GM18502 (cell line): ENCODE results near the gene PLCH2.
"Not testable (repeated sequence)": the region's sequence is repeated elsewhere in the genome, so short reads cannot be mapped to it uniquely, and the experiment has no call there.

ENCODE experiments used
- ATAC-seq: cut with Tn5 transposase; IDR thresholded peaks from one replicate; pipeline ENCODE4 v1.9.1; 2021; ENCODE audit warnings: mild to moderate bottlenecking; ENCODE audit not compliant: unreplicated experiment, poor library complexity

The PLCH2 gene

GRCh38 chr1:2439369-2439768 lies 36.7 kb upstream of the PLCH2 start:
- no peak for ATAC-seq

GRCh38 chr1:2440346-2440745 lies 35.7 kb upstream of the PLCH2 start:
- not testable (repeated sequence) for ATAC-seq

GRCh38 chr1:2441746-2442145 lies 34.3 kb upstream of the PLCH2 start:
- no peak for ATAC-seq

- no peak for ATAC-seq
Observed at GRCh38 chr1:2442661-2443060, 33.4 kb upstream of the PLCH2 start.

GRCh38 chr1:2443277-2444137 lies 32.6 kb upstream of the PLCH2 start:
- ATAC-seq = no peak

- no peak for ATAC-seq
Observed at GRCh38 chr1:2444138-2444591, 31.9 kb upstream of the PLCH2 start.

- ATAC-seq = no peak
Observed at GRCh38 chr1:2445162-2445822, 30.8 kb upstream of the PLCH2 start.

- ATAC-seq = no peak
Observed at GRCh38 chr1:2445823-2446215, 30.3 kb upstream of the PLCH2 start.

- no peak for ATAC-seq
Observed at GRCh38 chr1:2446394-2446793, 29.7 kb upstream of the PLCH2 start.

GRCh38 chr1:2446861-2447260 lies 29.2 kb upstream of the PLCH2 start:
- no peak for ATAC-seq

GRCh38 chr1:2447276-2448097 lies 28.6 kb upstream of the PLCH2 start:
- ATAC-seq = no peak

GRCh38 chr1:2448098-2448445 lies 28.0 kb upstream of the PLCH2 start:
- ATAC-seq = no peak

- ATAC-seq = no peak
Observed at GRCh38 chr1:2449636-2450454, 26.2 kb upstream of the PLCH2 start.

GRCh38 chr1:2451741-2452140 lies 24.3 kb upstream of the PLCH2 start:
- ATAC-seq = no peak

GRCh38 chr1:2452201-2452931 lies 23.7 kb upstream of the PLCH2 start:
- ATAC-seq = no peak

GRCh38 chr1:2452932-2453315 lies 23.2 kb upstream of the PLCH2 start:
- ATAC-seq = no peak

- no peak for ATAC-seq
Observed at GRCh38 chr1:2454227-2454626, 21.9 kb upstream of the PLCH2 start.

GRCh38 chr1:2455757-2456156 lies 20.3 kb upstream of the PLCH2 start:
- no peak for ATAC-seq

GRCh38 chr1:2457444-2457843 lies 18.6 kb upstream of the PLCH2 start:
- ATAC-seq = no peak

GRCh38 chr1:2458687-2459086 lies 17.4 kb upstream of the PLCH2 start:
- ATAC-seq = no peak
